Smooth muscle cell (in vitro differentiated cells): ENCODE data around the gene TCF15. TPM values are rescaled to one million over a fixed set of nuclear protein-coding genes. Genes with fewer than 3 reads are reported as not detected.

Source experiments
- DNase-seq: peaks from one replicate; lab custom pipeline; 2025; ENCODE audit not compliant: unreplicated experiment; lab: John Stamatoyannopoulos, UW
- H2AFZ ChIP-seq: fragments of 200-600 bp; sonication (generic); 2 replicates; pipeline ENCODE4 v1.6.0; 2016; ENCODE audit warnings: antibody characterized with exemption, low read depth, mild to moderate bottlenecking
- H3F3A ChIP-seq: fragments of 200-600 bp; sonication (generic); 2 replicates; pipeline ENCODE4 v1.6.0; 2017; ENCODE audit warnings: antibody characterized with exemption, low read depth
- H3K27ac ChIP-seq: fragments of 200-600 bp; sonication (generic); 2 replicates; pipeline ENCODE4 v1.5.1; 2016; ENCODE audit warnings: low read depth, mild to moderate bottlenecking
- H3K27me3 ChIP-seq: fragments of 200-600 bp; sonication (generic); 2 replicates; pipeline ENCODE4 v1.6.1; 2016; ENCODE audit warnings: low read depth, mild to moderate bottlenecking
- H3K36me3 ChIP-seq: fragments of 200-600 bp; sonication (generic); 2 replicates; pipeline ENCODE4 v1.5.1; 2016; ENCODE audit warnings: low read depth
- H3K4me1 ChIP-seq: fragments of 200-600 bp; sonication (generic); 2 replicates; pipeline ENCODE4 v1.5.1; 2016; ENCODE audit warnings: low read depth
- H3K4me2 ChIP-seq: fragments of 200-600 bp; sonication (generic); 2 replicates; pipeline ENCODE4 v1.6.0; 2016; ENCODE audit warnings: mild to moderate bottlenecking
- H3K4me3 ChIP-seq: fragments of 200-600 bp; sonication (generic); 2 replicates; pipeline ENCODE4 v1.5.1; 2016; ENCODE audit warnings: mild to moderate bottlenecking
- H3K79me2 ChIP-seq: fragments of 200-600 bp; sonication (generic); 2 replicates; pipeline ENCODE4 v1.6.0; 2016; ENCODE audit warnings: low read depth, mild to moderate bottlenecking
- H3K9ac ChIP-seq: fragments of 200-600 bp; sonication (generic); 2 replicates; pipeline ENCODE4 v1.6.0; 2016; ENCODE audit warnings: low read depth
- H3K9me3 ChIP-seq: fragments of 200-600 bp; sonication (generic); replicated peaks from 2 replicates; pipeline ENCODE4 v1.5.1; 2016; ENCODE audit warnings: low read depth
- H4K20me1 ChIP-seq: fragments of 200-600 bp; sonication (generic); 2 replicates; pipeline ENCODE4 v1.6.0; 2016; ENCODE audit warnings: low read depth
- CTCF ChIP-seq: fragments of 200-600 bp; sonication (generic); IDR thresholded peaks from 2 replicates; pipeline ENCODE4 v1.5.1; 2017; ENCODE audit warnings: borderline replicate concordance, mild to moderate bottlenecking, antibody characterized with exemption; ENCODE audit not compliant: insufficient read depth, poor library complexity, severe bottlenecking
- WGBS: methylation state at CpG from one replicate; pipeline ENCODE4 v1.1.7; 2016; ENCODE audit warnings: low lambda C conversion rate; 5-methylcytosine and 5-hydroxymethylcytosine counted together
- polyA plus RNA-seq: library from polyadenylated mRNA; unstranded; fragments of >200 nt; fragmentation: Nextera tagmentation; extraction: Ambion mirVana; gene quantifications from 2 replicates; pipeline ENCODE4 v1.2.1, GENCODE V29; 2016
- total RNA-seq: library from RNA; depleted of rRNA; stranded (reverse); fragments of >200 nt; gene quantifications from 2 replicates; pipeline ENCODE4 v1.2.3, GENCODE V29; 2014

The TCF15 gene
- total and polyA plus RNA-seq, 2 experiments from 2014 or later, result not detected

GRCh38 chr20:622161-622560, 12.1 kb upstream of the TCF15 start:
- Histone ChIP-seq H3K27ac (no peak overlapping the region), H3K9ac (no peak overlapping the region), H2AFZ (no peak overlapping the region), H3K79me2 (no peaks in the 10 kb centered on the region), H3K27me3 (no peaks in the 10 kb centered on the region), H3K4me3 (no peak overlapping the region), H3K4me2 (no peak overlapping the region), H3K9me3 (no peaks in the 10 kb centered on the region), H3F3A (no peaks in the 10 kb centered on the region), H3K36me3 (no peaks in the 10 kb centered on the region), H3K4me1 (no peaks in the 10 kb centered on the region), H4K20me1 (no peaks in the 10 kb centered on the region)
- TF ChIP-seq CTCF, result no peak
- no peak for DNase-seq
- WGBS, result 76% methylated on average over 7 of the region's 7 CpGs

GRCh38 chr20:621125-621756, 11.1 kb upstream of the TCF15 start:
- WGBS, result 39% methylated on average over 5 of the region's 5 CpGs
- Histone ChIP-seq H3K27me3 (no peaks in the 10 kb centered on the region), H2AFZ (no peak overlapping the region), H4K20me1 (no peaks in the 10 kb centered on the region), H3K9me3 (no peaks in the 10 kb centered on the region), H3K27ac (no peak overlapping the region), H3F3A (no peaks in the 10 kb centered on the region), H3K36me3 (no peaks in the 10 kb centered on the region), H3K4me1 (no peaks in the 10 kb centered on the region), H3K4me3 (no peak overlapping the region), H3K9ac (no peak overlapping the region), H3K4me2 (peak overlapping the region; percentile 6), H3K79me2 (no peaks in the 10 kb centered on the region)
- no peak for DNase-seq
- no peak for TF ChIP-seq CTCF

DNA sequence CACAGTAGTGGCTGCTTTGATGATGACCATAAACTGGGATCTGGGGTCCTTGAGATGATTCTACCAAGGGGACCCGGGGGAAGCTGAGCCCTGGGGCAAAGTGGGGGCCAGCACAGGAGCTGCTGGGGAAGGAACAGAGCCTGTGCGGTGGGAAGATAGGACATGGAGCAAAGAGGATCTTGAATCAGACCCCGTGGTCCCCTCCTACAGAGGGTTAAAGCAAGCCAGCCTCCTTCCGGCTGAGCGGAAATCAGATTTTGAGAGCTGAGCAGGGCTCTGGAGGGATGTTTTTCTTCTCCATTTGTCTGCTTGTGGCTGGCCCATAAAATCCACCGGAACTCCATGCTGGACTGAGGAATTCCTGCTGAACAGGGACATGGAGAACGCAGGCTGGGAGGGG, 10.1 kb upstream of the TCF15 start:
- H3K4me3 ChIP-seq, result no peak overlapping the region
- WGBS, result 27% methylated on average over 7 of the region's 7 CpGs
- no peaks in the 10 kb centered on the region for H3K79me2 ChIP-seq
- no peaks in the 10 kb centered on the region for H4K20me1 ChIP-seq
- no peak overlapping the region for H3K27ac ChIP-seq
- DNase-seq, result no peak
- no peaks in the 10 kb centered on the region for H3F3A ChIP-seq
- H3K4me2 ChIP-seq, result no peak overlapping the region
- H3K4me1 ChIP-seq, result no peaks in the 10 kb centered on the region
- TF ChIP-seq CTCF, result no peak
- H3K36me3 ChIP-seq, result no peaks in the 10 kb centered on the region
- no peaks in the 10 kb centered on the region for H3K9me3 ChIP-seq
- no peaks in the 10 kb centered on the region for H3K27me3 ChIP-seq
- H3K9ac ChIP-seq, result no peak overlapping the region
- peak overlapping the region; percentile 33 for H2AFZ ChIP-seq

DNA sequence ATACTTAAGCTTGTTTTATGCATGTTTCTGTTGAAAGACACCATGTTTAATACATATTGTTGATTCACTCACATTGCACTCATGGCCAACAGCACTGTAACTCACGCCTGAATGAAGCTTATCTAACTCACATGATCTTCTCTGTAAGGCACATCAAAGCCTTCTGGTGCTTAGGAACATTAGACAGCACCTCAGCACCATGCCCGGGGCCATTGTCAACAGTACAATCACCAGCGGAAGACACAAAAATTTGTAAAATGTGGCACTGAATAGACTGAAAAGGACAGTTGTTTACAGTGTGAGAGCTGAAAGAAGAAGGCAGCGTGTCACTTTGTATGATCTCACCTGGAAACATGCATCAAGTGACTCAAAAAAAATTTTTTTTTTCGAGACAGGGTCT, 8.9 kb upstream of the TCF15 start:
- no peaks in the 10 kb centered on the region for H3K27me3 ChIP-seq
- no peaks in the 10 kb centered on the region for H3K9me3 ChIP-seq
- H3K4me2 ChIP-seq, result no peak overlapping the region
- H3K79me2 ChIP-seq, result no peaks in the 10 kb centered on the region
- H4K20me1 ChIP-seq, result no peaks in the 10 kb centered on the region
- WGBS, result 58% methylated on average over 5 of the region's 5 CpGs
- no peak for DNase-seq
- H3K36me3 ChIP-seq, result no peaks in the 10 kb centered on the region
- no peak overlapping the region for H3K27ac ChIP-seq
- H3K9ac ChIP-seq, result no peak overlapping the region
- no peak for TF ChIP-seq CTCF
- H3K4me3 ChIP-seq, result no peak overlapping the region
- no peaks in the 10 kb centered on the region for H3F3A ChIP-seq
- no peak overlapping the region for H2AFZ ChIP-seq
- H3K4me1 ChIP-seq, result no peaks in the 10 kb centered on the region
